C4-2B (cell line): ENCODE results near the gene BMP4.

ENCODE experiments used
- H3K27ac ChIP-seq: fragments of 450-650 bp; 2 replicates; pipeline ENCODE4 v1.5.1; 2017
- CTCF ChIP-seq: fragments of 450-650 bp; conservative IDR thresholded peaks from 2 replicates; pipeline ENCODE4 v1.5.1; 2017; ENCODE audit warnings: mild to moderate bottlenecking
- ZFX ChIP-seq: fragments of 450-650 bp; IDR thresholded peaks from 2 replicates; pipeline ENCODE4 v1.6.1; 2017

Gene BMP4

GRCh38 chr14:53956427-53957201 is at the start of gene BMP4:
Gene BMP4 (minus strand): TSS chr14:53956825. CDS start chr14:53952222, 4,603 bp downstream.
- TF ChIP-seq CTCF (no peak), ZFX (no peak)
- no peak within 1 kb of the TSS for H3K27ac ChIP-seq

GRCh38 chr14:54003064-54003463 is 46.4 kb upstream of the BMP4 start:
- no peak overlapping the region for H3K27ac ChIP-seq
- no peak for TF ChIP-seq ZFX
- TF ChIP-seq CTCF = no peak

- no peak for TF ChIP-seq CTCF
- TF ChIP-seq ZFX = no peak
- no peak overlapping the region for H3K27ac ChIP-seq
Measured at GRCh38 chr14:54002653-54003052, 46.0 kb upstream of the BMP4 start.

GRCh38 chr14:54001189-54001878 is 44.7 kb upstream of the BMP4 start:
- no peak for TF ChIP-seq ZFX
- peak; percentile 26 for TF ChIP-seq CTCF
- no peak overlapping the region for H3K27ac ChIP-seq

GRCh38 chr14:54000341-54000811 is 43.8 kb upstream of the BMP4 start:
- TF ChIP-seq ZFX (no peak), CTCF (no peak)
- no peak overlapping the region for H3K27ac ChIP-seq

GRCh38 chr14:53999061-53999488 is 42.5 kb upstream of the BMP4 start:
- TF ChIP-seq CTCF (no peak), ZFX (no peak)
- no peak overlapping the region for H3K27ac ChIP-seq

- TF ChIP-seq ZFX (no peak), CTCF (no peak)
- H3K27ac ChIP-seq = no peak overlapping the region
Measured at GRCh38 chr14:53996041-53996440, 39.4 kb upstream of the BMP4 start.
